Neutrophil (primary cell): Measurements from ENCODE around the gene S1PR3.

Experiments used
- H3K27ac ChIP-seq: fragments of 200-600 bp; sonication (generic); 2 replicates; pipeline ENCODE4 v1.5.1; 2016; ENCODE audit warnings: mild to moderate bottlenecking, moderate library complexity
- H3K27me3 ChIP-seq: fragments of 200-600 bp; sonication (generic); 2 replicates; pipeline ENCODE4 v1.6.0; 2016; ENCODE audit warnings: mild to moderate bottlenecking
- H3K36me3 ChIP-seq: fragments of 200-600 bp; sonication (generic); 2 replicates; pipeline ENCODE4 v1.5.1; 2017
- H3K4me1 ChIP-seq, 2 experiments: fragments of 200-600 bp in 1 of 2; sonication (generic) in 1 of 2; 1 replicate in 1 of 2; 2 replicates in 1 of 2; pipeline versions ENCODE4 v1.5.1 to v1.6.1; 2013 to 2016; ENCODE audit warnings: low read depth in 1 of 2, low read length in 1 of 2, mild to moderate bottlenecking in 1 of 2, moderate library complexity in 1 of 2; ENCODE audit not compliant: control insufficient read depth in 1 of 2, insufficient read depth in 1 of 2
- H3K4me3 ChIP-seq, 2 experiments: fragments of 200-600 bp in 1 of 2; sonication (generic) in 1 of 2; 1 replicate in 1 of 2; 2 replicates in 1 of 2; pipeline ENCODE4 v1.5.1; 2013 to 2016; ENCODE audit warnings: low read depth in 1 of 2, low read length in 1 of 2, mild to moderate bottlenecking in 1 of 2, moderate library complexity in 1 of 2
- H3K9me3 ChIP-seq: fragments of 200-600 bp; sonication (generic); 2 replicates; pipeline ENCODE4 v1.5.1; 2016
- TF ChIP-seq, protein P1 (sequence below): fragments of 200-600 bp; sonication (generic); IDR thresholded peaks from 2 replicates; pipeline ENCODE4 v1.5.1; 2016; ENCODE audit warnings: antibody characterized with exemption

The S1PR3 gene

DNA sequence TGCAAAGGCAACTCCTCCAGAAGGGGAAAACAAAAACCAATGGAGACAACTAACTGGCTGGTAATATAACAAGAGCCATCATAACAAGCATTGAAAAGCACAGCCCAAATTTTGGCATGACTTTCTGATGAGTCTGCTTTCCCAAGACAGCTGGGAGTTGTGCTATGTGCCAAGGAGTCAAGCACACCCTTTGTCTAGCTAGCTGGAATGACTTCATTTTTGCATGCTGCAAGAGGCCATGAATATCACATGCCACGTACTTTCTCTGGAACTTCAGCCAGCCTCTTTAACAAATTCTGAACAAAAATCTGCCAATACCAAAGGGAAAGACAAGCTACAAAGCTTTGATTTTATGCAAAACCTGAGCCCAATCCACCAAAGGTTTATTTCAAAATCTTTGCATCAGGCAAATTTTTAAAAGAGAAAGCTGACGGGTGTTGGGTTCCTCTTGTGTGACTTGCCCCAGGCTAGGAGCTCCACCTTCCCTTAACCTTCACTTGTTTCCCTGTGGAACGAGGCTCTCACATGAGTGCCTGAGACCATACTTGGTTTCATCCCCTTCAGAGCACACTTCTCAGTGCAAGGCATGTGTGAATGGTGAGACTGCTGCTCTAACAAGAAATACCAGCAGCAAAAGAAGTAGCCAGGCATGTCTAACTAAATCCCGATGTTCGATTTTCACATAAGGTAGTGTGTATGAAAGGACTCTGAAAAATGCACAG is 47.3 kb downstream of the S1PR3 start:
- Histone ChIP-seq H3K27me3 (peaks cover 31% of the 10 kb centered on the region), H3K4me3 (no peak overlapping the region), H3K27ac (no peak overlapping the region), H3K9me3 (no peaks in the 10 kb centered on the region), H3K4me1 (peaks cover 12 to 14% of the 10 kb centered on the region in 2 experiments), H3K36me3 (no peaks in the 10 kb centered on the region)
- TF ChIP-seq, protein P1, sequence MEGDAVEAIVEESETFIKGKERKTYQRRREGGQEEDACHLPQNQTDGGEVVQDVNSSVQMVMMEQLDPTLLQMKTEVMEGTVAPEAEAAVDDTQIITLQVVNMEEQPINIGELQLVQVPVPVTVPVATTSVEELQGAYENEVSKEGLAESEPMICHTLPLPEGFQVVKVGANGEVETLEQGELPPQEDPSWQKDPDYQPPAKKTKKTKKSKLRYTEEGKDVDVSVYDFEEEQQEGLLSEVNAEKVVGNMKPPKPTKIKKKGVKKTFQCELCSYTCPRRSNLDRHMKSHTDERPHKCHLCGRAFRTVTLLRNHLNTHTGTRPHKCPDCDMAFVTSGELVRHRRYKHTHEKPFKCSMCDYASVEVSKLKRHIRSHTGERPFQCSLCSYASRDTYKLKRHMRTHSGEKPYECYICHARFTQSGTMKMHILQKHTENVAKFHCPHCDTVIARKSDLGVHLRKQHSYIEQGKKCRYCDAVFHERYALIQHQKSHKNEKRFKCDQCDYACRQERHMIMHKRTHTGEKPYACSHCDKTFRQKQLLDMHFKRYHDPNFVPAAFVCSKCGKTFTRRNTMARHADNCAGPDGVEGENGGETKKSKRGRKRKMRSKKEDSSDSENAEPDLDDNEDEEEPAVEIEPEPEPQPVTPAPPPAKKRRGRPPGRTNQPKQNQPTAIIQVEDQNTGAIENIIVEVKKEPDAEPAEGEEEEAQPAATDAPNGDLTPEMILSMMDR = no peak

- H3K36me3 ChIP-seq = no peaks in the 10 kb centered on the region
- TF ChIP-seq, protein P1 = no peak
- peaks cover 25% of the 10 kb centered on the region for H3K27me3 ChIP-seq
- no peaks in the 10 kb centered on the region for H3K9me3 ChIP-seq
- peaks cover 12 to 14% of the 10 kb centered on the region in 2 experiments for H3K4me1 ChIP-seq
- no peak overlapping the region for H3K4me3 ChIP-seq
- no peak overlapping the region for H3K27ac ChIP-seq
Measured at GRCh38 chr9:89039104-89039465, 47.8 kb downstream of the S1PR3 start.

GRCh38 chr9:89039664-89040063 is 48.4 kb downstream of the S1PR3 start:
- Histone ChIP-seq H3K4me1 (peaks cover 12 to 14% of the 10 kb centered on the region in 2 experiments), H3K27me3 (peaks cover 22% of the 10 kb centered on the region), H3K9me3 (no peaks in the 10 kb centered on the region), H3K4me3 (no peak overlapping the region), H3K27ac (no peak overlapping the region), H3K36me3 (no peaks in the 10 kb centered on the region)
- TF ChIP-seq, protein P1 = no peak

- Histone ChIP-seq H3K9me3 (no peaks in the 10 kb centered on the region), H3K27ac (no peak overlapping the region), H3K4me3 (no peak overlapping the region), H3K36me3 (no peaks in the 10 kb centered on the region), H3K4me1 (no peaks in the 10 kb centered on the region), H3K27me3 (peaks cover 16% of the 10 kb centered on the region)
- TF ChIP-seq, protein P1 = no peak
Measured at GRCh38 chr9:89042984-89043383, 51.7 kb downstream of the S1PR3 start.

- Histone ChIP-seq H3K27ac (no peak overlapping the region), H3K4me3 (no peak overlapping the region), H3K36me3 (no peaks in the 10 kb centered on the region), H3K27me3 (peaks cover 23% of the 10 kb centered on the region), H3K4me1 (no peaks in the 10 kb centered on the region), H3K9me3 (no peaks in the 10 kb centered on the region)
- TF ChIP-seq, protein P1 = no peak
Measured at GRCh38 chr9:89044104-89044503, 52.8 kb downstream of the S1PR3 start.
